ENCODE data around the gene GLCCI1. TPM values are rescaled to one million over a fixed set of nuclear protein-coding genes. Genes with fewer than 3 reads are reported as not detected.
"Not testable (repeated sequence)": the region's sequence is repeated elsewhere in the genome, so short reads cannot be mapped to it uniquely, and the experiment has no call there.

The GLCCI1 gene
- total RNA-seq, 4 donors from 2014 or later: 1.5 to 9.9 (median 5.6) TPM

DNA sequence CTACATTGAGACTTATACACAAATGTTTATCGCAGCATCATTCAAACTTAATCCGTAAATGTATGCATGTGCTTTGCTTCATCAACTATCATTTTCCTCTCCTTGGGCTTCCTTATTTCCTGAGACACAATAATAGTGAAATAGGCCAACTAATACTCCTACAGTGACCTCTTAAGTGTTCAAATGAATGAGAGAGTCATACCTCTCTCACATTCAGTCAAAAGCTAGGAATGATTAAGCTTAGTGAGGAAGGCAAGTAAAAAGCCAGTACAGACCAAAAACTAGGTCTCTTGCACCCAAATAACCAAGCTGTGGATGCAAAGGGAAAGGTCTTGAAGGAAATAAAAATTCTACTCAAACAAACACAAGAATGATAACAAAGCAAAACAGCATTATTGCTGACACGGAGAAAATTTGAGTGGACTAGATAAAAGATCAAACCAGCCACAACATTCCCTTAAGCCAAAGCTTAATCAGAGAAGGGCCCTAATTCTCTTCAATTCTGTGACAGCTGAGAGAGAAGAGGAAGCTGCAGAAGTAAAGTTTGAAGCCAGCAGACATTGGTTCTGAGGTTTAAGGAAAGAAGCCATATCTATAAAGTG is 72.3 kb downstream of the GLCCI1 start:
- intact Hi-C loops (cut with DNase I): no loop called here
- Histone ChIP-seq H3K36me3 (peaks cover 0 to 5% (median 0%) of the 10 kb centered on the region in 3 donors), H3K27me3 (no peaks in the 10 kb centered on the region), H3K9me3 (no peaks in the 10 kb centered on the region), H3K4me3 (no peak overlapping the region), H3K4me1 (no peaks in the 10 kb centered on the region), H3K27ac (no peak overlapping the region)
- no peak for DNase-seq
- 80 to 92% methylated on average over 3 of the region's 3 CpGs for WGBS, 2 donors
- no peak for TF ChIP-seq POLR2A (IDR thresholded peaks at IDR 0.05)
- TF ChIP-seq, protein P1, sequence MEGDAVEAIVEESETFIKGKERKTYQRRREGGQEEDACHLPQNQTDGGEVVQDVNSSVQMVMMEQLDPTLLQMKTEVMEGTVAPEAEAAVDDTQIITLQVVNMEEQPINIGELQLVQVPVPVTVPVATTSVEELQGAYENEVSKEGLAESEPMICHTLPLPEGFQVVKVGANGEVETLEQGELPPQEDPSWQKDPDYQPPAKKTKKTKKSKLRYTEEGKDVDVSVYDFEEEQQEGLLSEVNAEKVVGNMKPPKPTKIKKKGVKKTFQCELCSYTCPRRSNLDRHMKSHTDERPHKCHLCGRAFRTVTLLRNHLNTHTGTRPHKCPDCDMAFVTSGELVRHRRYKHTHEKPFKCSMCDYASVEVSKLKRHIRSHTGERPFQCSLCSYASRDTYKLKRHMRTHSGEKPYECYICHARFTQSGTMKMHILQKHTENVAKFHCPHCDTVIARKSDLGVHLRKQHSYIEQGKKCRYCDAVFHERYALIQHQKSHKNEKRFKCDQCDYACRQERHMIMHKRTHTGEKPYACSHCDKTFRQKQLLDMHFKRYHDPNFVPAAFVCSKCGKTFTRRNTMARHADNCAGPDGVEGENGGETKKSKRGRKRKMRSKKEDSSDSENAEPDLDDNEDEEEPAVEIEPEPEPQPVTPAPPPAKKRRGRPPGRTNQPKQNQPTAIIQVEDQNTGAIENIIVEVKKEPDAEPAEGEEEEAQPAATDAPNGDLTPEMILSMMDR (IDR thresholded peaks at IDR 0.05): no peak

DNA sequence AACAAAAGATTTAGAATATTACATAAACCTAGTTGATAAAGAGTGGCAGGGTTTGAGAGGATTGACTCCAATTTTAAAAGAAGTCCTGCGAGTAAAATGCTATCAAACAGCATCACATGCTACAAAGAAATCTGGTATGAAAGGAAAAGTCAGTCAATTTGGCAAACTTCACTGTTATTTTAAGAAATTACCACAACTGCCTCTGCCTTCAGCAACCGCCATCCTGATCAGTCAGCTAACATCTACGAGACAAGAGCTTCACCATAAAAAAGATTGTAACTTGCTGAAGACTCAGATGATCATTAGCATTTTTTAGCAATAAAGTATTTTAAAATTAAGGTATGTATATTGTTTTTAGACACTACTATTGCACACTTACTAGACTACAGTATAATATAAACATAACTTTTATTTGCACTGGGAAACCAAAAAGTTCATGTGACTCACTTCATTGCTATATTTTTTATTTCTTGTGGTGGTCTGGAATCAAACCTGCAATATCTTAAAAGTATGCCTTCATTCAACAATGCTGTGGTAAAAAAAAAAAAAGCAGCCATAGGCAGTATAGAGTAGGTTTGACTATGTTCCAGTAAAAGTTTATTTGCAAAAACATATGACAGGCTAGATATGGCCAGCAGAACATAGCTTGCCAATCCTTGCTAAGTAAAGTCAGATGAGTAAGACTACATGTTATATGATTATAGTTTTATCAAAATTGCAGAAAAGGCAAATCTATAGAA is 74.4 kb downstream of the GLCCI1 start:
- Histone ChIP-seq H3K4me1 (no peaks in the 10 kb centered on the region), H3K27me3 (no peaks in the 10 kb centered on the region), H3K27ac (no peak overlapping the region), H3K4me3 (no peak overlapping the region), H3K9me3 (no peaks in the 10 kb centered on the region), H3K36me3 (peaks cover 0 to 5% (median 0%) of the 10 kb centered on the region in 3 donors)
- 92 to 96% methylated on average over 3 of the region's 3 CpGs for WGBS, 2 donors
- intact Hi-C loops (cut with DNase I): no loop called here
- TF ChIP-seq, protein P1 (IDR thresholded peaks at IDR 0.05): no peak
- no peak for TF ChIP-seq POLR2A (IDR thresholded peaks at IDR 0.05)
- DNase-seq: no peak

DNA sequence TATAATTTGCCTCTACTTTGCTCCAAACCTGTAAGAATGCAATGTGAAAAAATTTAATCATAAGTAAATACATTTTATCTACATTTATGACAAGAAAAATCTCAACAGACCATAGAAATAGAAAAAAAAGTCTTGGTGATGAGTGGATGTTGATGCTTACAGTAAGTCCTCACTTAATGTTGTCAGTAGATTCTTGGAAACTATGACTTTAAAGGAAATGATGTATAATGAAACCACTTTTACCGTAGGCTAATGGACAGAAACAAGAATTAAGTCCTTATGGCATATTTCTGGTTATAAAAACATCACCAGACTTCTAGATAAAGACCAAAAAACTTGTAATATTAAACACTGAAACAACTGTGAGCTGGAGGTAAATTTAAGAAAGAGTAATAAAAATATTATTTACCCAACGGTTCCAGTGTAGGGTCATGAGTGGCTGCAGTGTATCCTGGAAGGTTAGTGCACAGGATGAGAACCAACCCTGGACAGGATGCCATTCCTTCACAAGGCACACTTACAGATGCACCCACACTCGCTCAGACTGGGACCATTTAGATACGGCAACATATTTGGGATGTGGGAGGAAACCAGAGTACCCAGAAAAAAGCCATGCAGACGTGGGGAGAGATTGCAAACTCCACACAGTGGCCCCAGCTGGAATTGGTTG is 76.3 kb downstream of the GLCCI1 start:
- H3K4me3 ChIP-seq: no peak overlapping the region
- no peaks in the 10 kb centered on the region for H3K4me1 ChIP-seq
- H3K27ac ChIP-seq: no peak overlapping the region
- H3K9me3 ChIP-seq: no peaks in the 10 kb centered on the region
- H3K27me3 ChIP-seq: no peaks in the 10 kb centered on the region
- peaks cover 0 to 5% (median 0%) of the 10 kb centered on the region in 3 donors for H3K36me3 ChIP-seq
- 76 to 80% methylated on average over 5 of the region's 5 CpGs for WGBS, 2 donors
- no peak for DNase-seq
- TF ChIP-seq, protein P1 (IDR thresholded peaks at IDR 0.05): no peak
- TF ChIP-seq POLR2A (IDR thresholded peaks at IDR 0.05): no peak
- intact Hi-C loops (cut with DNase I): no loop called here

- H3K4me1 ChIP-seq; H3K36me3 ChIP-seq; H3K4me3 ChIP-seq; DNase-seq; intact Hi-C loops (cut with DNase I); H3K9me3 ChIP-seq; H3K27me3 ChIP-seq; H3K27ac ChIP-seq: not testable (repeated sequence)
Observed at GRCh38 chr7:8048067-8048466, 79.5 kb downstream of the GLCCI1 start.

DNA sequence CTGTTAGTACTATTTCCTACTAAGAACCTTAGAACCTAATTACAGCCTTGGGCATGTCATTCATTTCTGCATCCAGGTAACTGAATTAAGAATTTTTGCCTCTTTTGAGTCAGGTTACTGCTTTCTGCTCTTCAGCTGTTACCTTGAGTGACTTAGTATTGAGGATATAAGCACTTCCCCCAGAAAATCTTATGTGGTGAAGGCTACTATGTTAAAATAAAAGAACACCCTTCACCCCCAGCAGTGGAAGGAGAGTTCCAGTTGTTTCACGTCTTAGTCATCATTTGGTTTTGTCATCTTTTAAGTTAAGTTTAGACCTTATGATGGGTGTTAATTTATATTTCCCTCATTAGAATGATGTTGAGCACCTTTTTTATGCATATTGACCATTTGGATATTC is 82.8 kb downstream of the GLCCI1 start:
- H3K36me3 ChIP-seq: peaks cover 0 to 13% (median 0%) of the 10 kb centered on the region in 3 donors
- H3K4me3 ChIP-seq: no peak overlapping the region
- TF ChIP-seq, protein P1 (IDR thresholded peaks at IDR 0.05): no peak
- no peak for TF ChIP-seq POLR2A (IDR thresholded peaks at IDR 0.05)
- intact Hi-C loops (cut with DNase I): no loop called here
- no peak overlapping the region for H3K27ac ChIP-seq
- no peak for DNase-seq
- no peaks in the 10 kb centered on the region for H3K27me3 ChIP-seq
- 84 to 93% methylated on average over 1 of the region's 1 CpG for WGBS, 2 donors
- no peaks in the 10 kb centered on the region for H3K4me1 ChIP-seq
- no peaks in the 10 kb centered on the region for H3K9me3 ChIP-seq

Data from esophagus squamous epithelium (tissue), 5 donors.